T-helper 2 cell treated with Interferon-gamma antibody and Interleukin-4, amounts not matched to agents 5 μg/mL and 100 μg/mL, for 36 hours (primary cell): ENCODE measurements around the gene NAB1.
A peak's percentile ranks its signal among the peaks of the same experiment; 100 is the strongest.

ENCODE experiments used
- DNase-seq: peaks from one replicate; pipeline ENCODE4 v3.0.0; 2021; ENCODE audit warnings: low spot score
- H3K27ac Mint-ChIP-seq: one replicate; pipeline ENCODE4 v1.8.0; 2021; ENCODE audit warnings: mild to moderate bottlenecking, mixed read lengths
- H3K27me3 Mint-ChIP-seq: one replicate; pipeline ENCODE4 v1.8.0; 2021; ENCODE audit warnings: low read depth, mixed read lengths
- H3K36me3 Mint-ChIP-seq: one replicate; pipeline ENCODE4 v1.8.0; 2021; ENCODE audit warnings: low read depth, mixed read lengths
- H3K4me1 Mint-ChIP-seq: one replicate; pipeline ENCODE4 v1.8.0; 2021; ENCODE audit warnings: low read depth, mixed read lengths
- H3K4me3 Mint-ChIP-seq: one replicate; pipeline ENCODE4 v1.8.0; 2022; ENCODE audit warnings: mild to moderate bottlenecking, moderate library complexity, mixed read lengths
- H3K9me3 Mint-ChIP-seq: one replicate; pipeline ENCODE4 v1.8.0; 2021; ENCODE audit warnings: mixed read lengths

Gene NAB1

DNA sequence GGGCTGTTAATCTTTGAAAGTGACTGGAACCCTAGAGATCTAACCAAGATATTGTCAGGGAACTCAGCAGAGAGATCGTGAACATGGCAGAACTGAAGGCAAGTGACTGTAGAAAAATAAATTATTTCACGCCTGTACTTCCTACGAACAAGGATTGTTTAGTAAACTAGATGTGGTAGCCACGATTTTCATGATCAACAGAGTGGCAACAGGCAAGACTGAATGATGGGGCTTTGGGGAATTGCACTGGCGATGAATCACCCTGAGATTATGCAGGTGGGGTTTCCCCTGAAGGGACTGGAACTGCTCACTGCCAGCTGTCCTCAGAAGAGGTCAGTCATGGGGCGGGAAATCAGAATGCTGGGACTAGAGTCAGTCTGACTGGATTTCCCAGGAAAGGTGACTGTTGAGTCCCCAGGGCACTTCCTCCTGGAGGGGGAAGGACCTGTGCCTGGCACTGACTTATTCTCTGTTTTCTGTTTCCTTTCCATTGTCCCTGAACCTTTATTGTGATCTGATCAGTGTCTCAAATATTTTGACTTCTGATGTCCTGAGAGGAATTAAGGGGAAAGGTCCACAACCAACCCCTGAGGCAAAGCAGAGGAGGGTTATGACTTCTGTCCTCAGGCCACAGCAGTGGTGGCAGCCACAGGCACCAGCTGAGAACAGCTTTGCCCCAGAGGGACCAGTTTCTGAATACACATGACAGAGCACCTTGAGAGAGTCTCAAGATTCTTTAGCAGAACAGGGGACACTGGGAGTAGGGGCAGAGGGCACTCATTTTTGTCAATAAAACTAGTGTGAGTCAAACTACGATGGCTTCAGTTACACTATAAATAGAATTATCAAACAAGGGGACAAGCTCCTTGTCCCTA, 70.0 kb downstream of the NAB1 start:
- no peaks in the 10 kb centered on the region for H3K27me3 Mint-ChIP-seq

DNA sequence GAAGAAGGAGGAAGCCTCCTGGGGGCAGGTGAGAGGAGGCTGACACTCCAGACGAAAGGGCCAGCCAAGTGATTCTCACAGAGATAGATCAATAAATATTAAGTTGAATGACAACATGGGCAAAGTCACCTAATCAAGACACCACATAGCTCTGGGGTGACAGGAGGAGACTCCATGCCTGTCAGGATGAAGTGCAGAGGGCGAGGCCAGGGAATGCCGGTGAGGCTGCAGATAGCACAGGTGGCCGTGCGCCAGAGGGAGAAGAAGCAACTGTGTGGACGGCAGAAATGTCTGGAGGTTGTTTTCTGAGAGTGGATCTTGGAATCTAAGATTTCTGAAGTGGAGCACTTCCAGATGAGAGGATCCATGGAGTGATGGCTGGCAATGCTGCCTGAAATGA, 71.4 kb downstream of the NAB1 start:
- H3K27ac Mint-ChIP-seq = no peak overlapping the region
- peaks cover 41% of the 10 kb centered on the region for H3K4me1 Mint-ChIP-seq
- no peak overlapping the region for H3K4me3 Mint-ChIP-seq

More for the DNA sequence above, 70.0 kb downstream of the NAB1 start:
- peak overlapping the region; percentile 22 for H3K27ac Mint-ChIP-seq
- peak; percentile 86 for DNase-seq
- peak overlapping the region; percentile 19 for H3K4me3 Mint-ChIP-seq
- no peaks in the 10 kb centered on the region for H3K9me3 Mint-ChIP-seq
- peaks cover 42% of the 10 kb centered on the region for H3K4me1 Mint-ChIP-seq
- no peaks in the 10 kb centered on the region for H3K36me3 Mint-ChIP-seq

DNA sequence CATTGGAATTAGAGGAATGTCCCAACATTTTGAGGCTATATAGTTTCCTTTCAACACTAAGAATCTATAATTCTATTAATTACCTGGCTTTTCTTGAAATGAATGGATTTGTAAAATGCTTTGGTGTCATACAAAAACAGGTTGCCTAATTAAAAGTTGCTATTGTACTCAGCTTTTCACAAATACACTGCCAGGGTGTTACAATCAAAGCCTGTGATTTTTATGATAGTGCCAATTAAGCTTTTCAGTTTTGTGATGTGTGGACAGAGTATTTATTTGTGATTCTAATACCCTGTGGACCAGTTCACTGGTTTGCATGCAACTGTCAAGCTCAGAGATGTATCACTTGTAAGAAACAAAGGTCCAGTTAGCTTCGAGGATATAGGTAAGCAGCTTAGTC, 71.8 kb downstream of the NAB1 start:
- Mint-ChIP-seq H3K4me3 (no peak overlapping the region), H3K27me3 (no peaks in the 10 kb centered on the region), H3K4me1 (peaks cover 44% of the 10 kb centered on the region), H3K36me3 (no peaks in the 10 kb centered on the region), H3K9me3 (no peaks in the 10 kb centered on the region), H3K27ac (no peak overlapping the region)
- no peak for DNase-seq

More for the DNA sequence above, 71.4 kb downstream of the NAB1 start:
- H3K36me3 Mint-ChIP-seq = no peaks in the 10 kb centered on the region
- no peaks in the 10 kb centered on the region for H3K27me3 Mint-ChIP-seq
- H3K9me3 Mint-ChIP-seq = no peaks in the 10 kb centered on the region
- DNase-seq = no peak

DNA sequence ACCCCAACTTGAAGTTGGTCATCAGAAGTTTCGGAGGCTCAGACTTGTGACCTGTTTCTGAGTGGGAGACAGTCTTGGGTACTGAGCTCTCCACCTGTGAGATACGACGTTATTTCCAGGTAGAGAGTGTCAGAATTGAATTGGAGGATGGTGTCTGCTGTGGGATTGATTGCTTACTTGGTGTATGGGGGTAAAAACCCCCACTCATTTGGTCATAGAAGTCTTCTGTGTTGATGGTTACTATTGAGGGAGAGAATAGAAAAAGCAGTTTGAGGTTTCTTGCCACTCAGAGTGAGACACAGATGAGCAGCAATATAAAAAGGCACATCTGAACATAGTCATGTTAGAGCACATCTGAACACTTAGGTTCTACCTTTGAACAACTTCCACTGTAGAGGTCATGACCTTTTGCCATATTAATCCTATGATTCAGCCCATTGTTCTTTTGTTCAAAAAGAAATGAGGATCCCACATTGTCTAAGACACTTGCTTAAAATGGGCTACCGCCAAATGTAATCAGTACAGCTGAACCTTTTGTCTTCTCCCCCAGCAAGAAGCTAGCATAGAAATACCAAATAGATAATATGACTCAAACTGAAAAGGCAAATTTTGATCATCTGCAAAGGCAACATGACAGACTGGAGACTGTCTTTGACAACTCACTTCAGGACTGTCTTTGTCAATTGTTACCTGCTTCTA, 73.3 kb downstream of the NAB1 start:
- H3K36me3 Mint-ChIP-seq = no peaks in the 10 kb centered on the region
- H3K4me1 Mint-ChIP-seq = peaks cover 44% of the 10 kb centered on the region
- H3K27me3 Mint-ChIP-seq = no peaks in the 10 kb centered on the region
- H3K4me3 Mint-ChIP-seq = peak overlapping the region; percentile 50
- H3K27ac Mint-ChIP-seq = peak overlapping the region; percentile 76
- DNase-seq = peak; percentile 57
- no peaks in the 10 kb centered on the region for H3K9me3 Mint-ChIP-seq

DNA sequence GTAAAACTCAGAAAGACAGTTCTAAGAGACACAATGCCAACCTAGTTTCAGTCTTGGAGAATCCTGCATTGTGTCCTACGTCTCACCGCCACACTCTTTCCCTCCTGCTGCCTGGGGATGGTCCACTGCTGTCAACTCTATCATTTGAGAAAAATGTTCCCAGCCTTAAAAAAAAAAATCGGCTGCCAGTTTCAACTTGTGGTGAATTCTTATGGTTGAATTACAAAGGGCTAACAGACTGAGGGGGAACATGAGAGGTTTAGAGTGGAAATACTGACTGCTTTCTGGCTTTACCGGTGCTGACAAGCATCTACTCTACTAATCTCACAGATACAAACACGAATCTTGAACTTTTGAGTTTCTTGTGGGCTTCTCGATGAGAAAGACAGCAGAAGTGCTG, 74.0 kb downstream of the NAB1 start:
- peak overlapping the region; percentile 76 for H3K27ac Mint-ChIP-seq
- H3K4me3 Mint-ChIP-seq = peak overlapping the region; percentile 50
- H3K27me3 Mint-ChIP-seq = no peaks in the 10 kb centered on the region
- H3K9me3 Mint-ChIP-seq = no peaks in the 10 kb centered on the region
- DNase-seq = peak; percentile 60
- H3K4me1 Mint-ChIP-seq = peaks cover 39% of the 10 kb centered on the region
- H3K36me3 Mint-ChIP-seq = no peaks in the 10 kb centered on the region

DNA sequence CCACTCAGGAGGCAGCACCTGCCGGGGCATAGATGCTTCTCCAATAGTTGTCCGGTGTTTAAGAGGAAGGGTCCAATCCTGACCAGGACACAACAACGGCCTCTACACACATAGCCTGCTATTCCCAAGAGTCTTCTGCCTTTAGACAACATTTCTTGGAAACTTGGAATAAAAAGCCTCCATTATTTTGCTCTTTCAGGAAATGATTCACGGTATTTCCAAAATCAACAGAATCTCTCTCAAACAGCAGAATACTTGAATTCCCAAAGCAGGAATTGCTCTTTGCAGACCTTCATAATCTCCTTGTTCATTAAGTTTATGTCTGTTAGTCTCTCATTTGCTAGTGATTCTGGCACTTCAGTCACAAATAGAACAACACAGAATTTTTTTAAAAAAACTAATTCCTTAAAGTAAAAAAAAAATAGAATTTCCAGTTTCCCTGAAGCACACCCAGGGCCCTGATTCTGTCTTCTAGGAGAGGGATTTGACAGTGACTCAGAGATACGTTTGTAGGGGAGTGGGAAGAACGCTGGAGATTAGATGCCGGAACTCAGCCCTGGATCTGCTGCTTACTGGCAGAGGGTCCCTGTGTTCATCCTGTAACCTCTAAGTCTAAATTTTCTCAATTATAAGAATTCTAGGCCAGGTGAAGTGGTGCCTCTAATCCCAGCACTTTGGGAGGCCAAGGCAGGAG, 74.7 kb downstream of the NAB1 start:
- Mint-ChIP-seq H3K27me3 (no peaks in the 10 kb centered on the region), H3K4me1 (peaks cover 33% of the 10 kb centered on the region)

DNA sequence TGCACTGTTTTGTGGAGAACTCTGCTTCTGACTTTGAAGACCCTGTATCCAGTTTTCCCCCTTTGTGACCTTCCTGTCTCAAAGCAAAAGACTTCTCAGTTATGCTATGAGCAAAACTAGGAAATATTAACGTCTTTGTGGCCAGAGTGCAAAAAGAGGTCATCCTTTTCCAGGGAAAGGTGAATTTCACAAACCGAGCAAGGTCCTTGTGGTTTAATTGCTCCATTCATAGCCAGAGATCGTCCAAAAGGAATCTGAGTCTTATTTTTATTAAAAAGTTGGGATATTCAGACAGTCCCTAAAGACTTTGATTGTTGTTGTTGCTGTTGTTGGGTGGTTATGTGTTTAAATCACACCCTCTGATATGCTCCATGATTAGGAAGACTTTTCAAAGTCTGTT, 77.4 kb downstream of the NAB1 start:
- Mint-ChIP-seq H3K9me3 (no peaks in the 10 kb centered on the region), H3K4me3 (no peak overlapping the region), H3K4me1 (peaks cover 22% of the 10 kb centered on the region), H3K27ac (no peak overlapping the region), H3K27me3 (no peaks in the 10 kb centered on the region), H3K36me3 (no peaks in the 10 kb centered on the region)
- DNase-seq = no peak

More for the DNA sequence above, 74.7 kb downstream of the NAB1 start:
- Mint-ChIP-seq H3K4me3 (peak overlapping the region; percentile 50), H3K9me3 (no peaks in the 10 kb centered on the region), H3K27ac (peak overlapping the region; percentile 76), H3K36me3 (no peaks in the 10 kb centered on the region)
- DNase-seq = no peak

DNA sequence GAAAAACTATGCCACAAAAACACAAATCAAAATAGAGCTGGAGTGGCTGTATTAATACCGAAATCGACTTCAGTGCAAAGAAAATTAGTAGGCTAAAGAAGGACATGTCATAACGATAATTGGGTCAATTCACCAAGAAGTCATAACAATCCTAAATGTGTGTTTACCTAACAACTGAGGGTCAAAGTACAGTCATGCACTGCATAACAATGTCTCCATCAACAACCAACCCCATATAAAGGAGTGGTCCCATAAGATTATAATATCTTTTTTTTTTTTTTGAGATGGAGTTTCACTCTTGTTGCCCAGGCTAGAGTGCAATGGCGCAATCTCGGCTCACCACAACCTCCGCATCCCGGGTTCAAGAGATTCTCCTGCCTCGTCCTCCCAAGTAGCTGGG, 87.5 kb downstream of the NAB1 start:
- Mint-ChIP-seq H3K36me3 (no peaks in the 10 kb centered on the region), H3K4me3 (no peak overlapping the region)

DNA sequence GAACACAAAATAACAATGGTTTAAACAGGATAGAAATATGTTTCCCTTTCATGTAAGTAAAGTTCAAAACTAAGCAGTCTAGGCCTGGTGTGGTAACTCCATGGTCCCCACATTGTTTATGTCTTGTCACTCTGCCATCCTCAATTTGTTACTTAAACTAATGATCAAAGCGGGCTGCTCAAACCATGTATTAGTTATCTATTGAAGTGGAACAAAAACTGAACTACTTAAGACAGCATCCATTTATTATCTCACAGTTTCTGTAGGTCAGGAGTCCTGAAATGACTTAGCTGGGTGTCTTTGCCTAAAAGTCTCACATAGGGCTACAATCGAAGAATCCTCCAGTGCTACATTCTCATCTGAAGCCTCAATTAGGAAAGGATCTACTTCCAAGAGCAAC, 91.6 kb downstream of the NAB1 start:
- no peaks in the 10 kb centered on the region for H3K27me3 Mint-ChIP-seq
- H3K27ac Mint-ChIP-seq = no peak overlapping the region
- no peak for DNase-seq
- no peaks in the 10 kb centered on the region for H3K4me1 Mint-ChIP-seq
- H3K9me3 Mint-ChIP-seq = no peaks in the 10 kb centered on the region
- H3K4me3 Mint-ChIP-seq = no peak overlapping the region
- H3K36me3 Mint-ChIP-seq = peaks cover 2% of the 10 kb centered on the region

More for the DNA sequence above, 87.5 kb downstream of the NAB1 start:
- no peaks in the 10 kb centered on the region for H3K9me3 Mint-ChIP-seq
- DNase-seq = no peak
- no peaks in the 10 kb centered on the region for H3K27me3 Mint-ChIP-seq
- H3K27ac Mint-ChIP-seq = no peak overlapping the region
- no peaks in the 10 kb centered on the region for H3K4me1 Mint-ChIP-seq
